ENCODE results near the gene MPP1.

MPP1 gene

GRCh38 chrX:154762537-154763296 is 42.6 kb downstream of the MPP1 start, which contains the start of gene DKC1:
TSS of gene DKC1 (plus strand) at chrX:154762864. CDS start at chrX:154762966, 102 bp downstream.
- Histone ChIP-seq H4K8ac (ENCODE audit: low read depth, low read length) (peak within 1 kb of the TSS; percentile 13), H3K79me2 (ENCODE audit: control insufficient read depth, insufficient read depth, low read length) (peaks cover 26% of the 10 kb centered on the region)
- WGBS (ENCODE audit: extremely low coverage, insufficient coverage, low lambda C conversion rate) = no CpG with 5 or more reads among the region's 84 CpGs

GRCh38 chrX:154761977-154762536 is 43.2 kb downstream of the MPP1 start:
- Histone ChIP-seq H4K8ac (ENCODE audit: low read depth, low read length) (peak overlapping the region; percentile 13), H3K79me1 (ENCODE audit: low read length) (no peaks in the 10 kb centered on the region), H3K27me3 (ENCODE audit: insufficient read depth, low read length, poor library complexity) (no peaks in the 10 kb centered on the region), H3K4me2 (ENCODE audit: low read length) (peak overlapping the region; percentile 73), H2BK15ac (replicated peaks; ENCODE audit: low read depth) (no peak overlapping the region), H3K4ac (ENCODE audit: low read depth, low read length) (no peak overlapping the region), H3K36me3 (ENCODE audit: control insufficient read depth, insufficient read depth, low read length) (peaks cover 15% of the 10 kb centered on the region), H3K4me1 (ENCODE audit: control insufficient read depth, low read depth, low read length) (no peaks in the 10 kb centered on the region), H4K5ac (ENCODE audit: low read length) (no peak overlapping the region), H3K79me2 (ENCODE audit: control insufficient read depth, insufficient read depth, low read length) (peaks cover 26% of the 10 kb centered on the region), H3K56ac (ENCODE audit: low read length) (peak overlapping the region; percentile 89), H2BK5ac (ENCODE audit: low read length) (peak overlapping the region; percentile 93), H3K27ac (ENCODE audit: low read depth, low read length) (peak overlapping the region; percentile 76), H2BK120ac (ENCODE audit: low read depth, low read length) (no peak overlapping the region), H3K23ac (ENCODE audit: low read length) (peak overlapping the region; percentile 66), H3K18ac (ENCODE audit: low read length) (peak overlapping the region; percentile 84), H3K4me3 (ENCODE audit: low read length) (peak overlapping the region; percentile 40), H3K9ac (ENCODE audit: low read length) (peak overlapping the region; percentile 85), H2AK5ac (ENCODE audit: low read length) (no peak overlapping the region)
- no CpG with 5 or more reads among the region's 11 CpGs for WGBS (ENCODE audit: extremely low coverage, insufficient coverage, low lambda C conversion rate)
- peak; percentile 22 for DNase-seq

More at GRCh38 chrX:154762537-154763296, 42.6 kb downstream of the MPP1 start, which contains the start of gene DKC1:
- H4K5ac ChIP-seq (ENCODE audit: low read length) = no peak within 1 kb of the TSS
- H3K27me3 ChIP-seq (ENCODE audit: insufficient read depth, low read length, poor library complexity) = no peaks in the 10 kb centered on the region
- no peaks in the 10 kb centered on the region for H3K4me1 ChIP-seq (ENCODE audit: control insufficient read depth, low read depth, low read length)
- H2BK15ac ChIP-seq (replicated peaks; ENCODE audit: low read depth) = no peak within 1 kb of the TSS
- peak within 1 kb of the TSS; percentile 97 for H3K4ac ChIP-seq (ENCODE audit: low read depth, low read length)
- DNase-seq = peak; percentile 97
- no peaks in the 10 kb centered on the region for H3K79me1 ChIP-seq (ENCODE audit: low read length)
- peak within 1 kb of the TSS; percentile 75 for H3K4me2 ChIP-seq (ENCODE audit: low read length)
- H3K56ac ChIP-seq (ENCODE audit: low read length) = peak within 1 kb of the TSS; percentile 89
- peak within 1 kb of the TSS; percentile 66 for H3K23ac ChIP-seq (ENCODE audit: low read length)
- peak within 1 kb of the TSS; percentile 81 for H3K27ac ChIP-seq (ENCODE audit: low read depth, low read length)
- peak within 1 kb of the TSS; percentile 93 for H2BK5ac ChIP-seq (ENCODE audit: low read length)
- peaks cover 15% of the 10 kb centered on the region for H3K36me3 ChIP-seq (ENCODE audit: control insufficient read depth, insufficient read depth, low read length)
- no peak within 1 kb of the TSS for H2BK120ac ChIP-seq (ENCODE audit: low read depth, low read length)
- H3K9ac ChIP-seq (ENCODE audit: low read length) = peak within 1 kb of the TSS; percentile 94
- peak within 1 kb of the TSS; percentile 85 for H3K18ac ChIP-seq (ENCODE audit: low read length)
- no peak within 1 kb of the TSS for H2AK5ac ChIP-seq (ENCODE audit: low read length)
- H3K4me3 ChIP-seq (ENCODE audit: low read length) = peak within 1 kb of the TSS; percentile 88

GRCh38 chrX:154758696-154759095 is 46.6 kb downstream of the MPP1 start:
- H2AK5ac ChIP-seq (ENCODE audit: low read length) = no peak overlapping the region
- H3K56ac ChIP-seq (ENCODE audit: low read length) = peak overlapping the region; percentile 25
- H3K79me1 ChIP-seq (ENCODE audit: low read length) = no peaks in the 10 kb centered on the region
- H3K9ac ChIP-seq (ENCODE audit: low read length) = no peak overlapping the region
- no peak for DNase-seq
- peaks cover 9% of the 10 kb centered on the region for H3K79me2 ChIP-seq (ENCODE audit: control insufficient read depth, insufficient read depth, low read length)
- no peak overlapping the region for H2BK5ac ChIP-seq (ENCODE audit: low read length)
- no peaks in the 10 kb centered on the region for H3K36me3 ChIP-seq (ENCODE audit: control insufficient read depth, insufficient read depth, low read length)
- no peak overlapping the region for H4K8ac ChIP-seq (ENCODE audit: low read depth, low read length)
- no peak overlapping the region for H2BK120ac ChIP-seq (ENCODE audit: low read depth, low read length)
- no peak overlapping the region for H2BK15ac ChIP-seq (replicated peaks; ENCODE audit: low read depth)
- no peak overlapping the region for H3K4me3 ChIP-seq (ENCODE audit: low read length)
- H3K27ac ChIP-seq (ENCODE audit: low read depth, low read length) = no peak overlapping the region
- H3K4me2 ChIP-seq (ENCODE audit: low read length) = no peak overlapping the region
- no peak overlapping the region for H3K23ac ChIP-seq (ENCODE audit: low read length)
- H3K27me3 ChIP-seq (ENCODE audit: insufficient read depth, low read length, poor library complexity) = no peaks in the 10 kb centered on the region
- no peak overlapping the region for H3K18ac ChIP-seq (ENCODE audit: low read length)
- no peak overlapping the region for H4K5ac ChIP-seq (ENCODE audit: low read length)
- H3K4ac ChIP-seq (ENCODE audit: low read depth, low read length) = no peak overlapping the region
- WGBS (ENCODE audit: extremely low coverage, insufficient coverage, low lambda C conversion rate) = no CpG with 5 or more reads among the region's 4 CpGs
- no peaks in the 10 kb centered on the region for H3K4me1 ChIP-seq (ENCODE audit: control insufficient read depth, low read depth, low read length)

GRCh38 chrX:154751669-154752271 is 53.5 kb downstream of the MPP1 start:
- no peak for DNase-seq
- no peak overlapping the region for H2BK5ac ChIP-seq (ENCODE audit: low read length)
- no peak overlapping the region for H4K8ac ChIP-seq (ENCODE audit: low read depth, low read length)
- no peak overlapping the region for H3K4ac ChIP-seq (ENCODE audit: low read depth, low read length)
- no peak overlapping the region for H4K5ac ChIP-seq (ENCODE audit: low read length)
- H2BK120ac ChIP-seq (ENCODE audit: low read depth, low read length) = no peak overlapping the region
- no peak overlapping the region for H2BK15ac ChIP-seq (replicated peaks; ENCODE audit: low read depth)
- no peak overlapping the region for H3K27ac ChIP-seq (ENCODE audit: low read depth, low read length)
- H3K79me1 ChIP-seq (ENCODE audit: low read length) = no peaks in the 10 kb centered on the region
- H2AK5ac ChIP-seq (ENCODE audit: low read length) = no peak overlapping the region
- no peak overlapping the region for H3K23ac ChIP-seq (ENCODE audit: low read length)
- H3K27me3 ChIP-seq (ENCODE audit: insufficient read depth, low read length, poor library complexity) = peaks cover 4% of the 10 kb centered on the region
- no peaks in the 10 kb centered on the region for H3K36me3 ChIP-seq (ENCODE audit: control insufficient read depth, insufficient read depth, low read length)
- no peak overlapping the region for H3K18ac ChIP-seq (ENCODE audit: low read length)
- H3K79me2 ChIP-seq (ENCODE audit: control insufficient read depth, insufficient read depth, low read length) = no peaks in the 10 kb centered on the region
- H3K4me3 ChIP-seq (ENCODE audit: low read length) = no peak overlapping the region
- H3K4me2 ChIP-seq (ENCODE audit: low read length) = no peak overlapping the region
- no peak overlapping the region for H3K56ac ChIP-seq (ENCODE audit: low read length)
- H3K4me1 ChIP-seq (ENCODE audit: control insufficient read depth, low read depth, low read length) = no peaks in the 10 kb centered on the region
- WGBS (ENCODE audit: extremely low coverage, insufficient coverage, low lambda C conversion rate) = no CpG with 5 or more reads among the region's 9 CpGs
- H3K9ac ChIP-seq (ENCODE audit: low read length) = no peak overlapping the region

- peaks cover 4% of the 10 kb centered on the region for H3K27me3 ChIP-seq (ENCODE audit: insufficient read depth, low read length, poor library complexity)
Measured at GRCh38 chrX:154751203-154751668, 54.0 kb downstream of the MPP1 start.

More at GRCh38 chrX:154751203-154751668, 54.0 kb downstream of the MPP1 start:
- H3K56ac ChIP-seq (ENCODE audit: low read length) = no peak overlapping the region
- H3K4me3 ChIP-seq (ENCODE audit: low read length) = no peak overlapping the region
- no peaks in the 10 kb centered on the region for H3K36me3 ChIP-seq (ENCODE audit: control insufficient read depth, insufficient read depth, low read length)
- H3K79me1 ChIP-seq (ENCODE audit: low read length) = no peaks in the 10 kb centered on the region
- no peak overlapping the region for H4K5ac ChIP-seq (ENCODE audit: low read length)
- no peak for DNase-seq
- WGBS (ENCODE audit: extremely low coverage, insufficient coverage, low lambda C conversion rate) = no CpG with 5 or more reads among the region's 20 CpGs
- H4K8ac ChIP-seq (ENCODE audit: low read depth, low read length) = no peak overlapping the region
- no peak overlapping the region for H3K18ac ChIP-seq (ENCODE audit: low read length)
- H2AK5ac ChIP-seq (ENCODE audit: low read length) = no peak overlapping the region
- H2BK15ac ChIP-seq (replicated peaks; ENCODE audit: low read depth) = no peak overlapping the region
- no peak overlapping the region for H3K4ac ChIP-seq (ENCODE audit: low read depth, low read length)
- H2BK120ac ChIP-seq (ENCODE audit: low read depth, low read length) = no peak overlapping the region
- no peak overlapping the region for H3K27ac ChIP-seq (ENCODE audit: low read depth, low read length)
- H3K9ac ChIP-seq (ENCODE audit: low read length) = no peak overlapping the region
- no peak overlapping the region for H3K4me2 ChIP-seq (ENCODE audit: low read length)
- H3K4me1 ChIP-seq (ENCODE audit: control insufficient read depth, low read depth, low read length) = no peaks in the 10 kb centered on the region
- H3K23ac ChIP-seq (ENCODE audit: low read length) = no peak overlapping the region
- no peaks in the 10 kb centered on the region for H3K79me2 ChIP-seq (ENCODE audit: control insufficient read depth, insufficient read depth, low read length)
- H2BK5ac ChIP-seq (ENCODE audit: low read length) = no peak overlapping the region

All from mesendoderm (in vitro differentiated cells).